Ectodermal cell (in vitro differentiated cells): ENCODE measurements around the gene TATDN2.
"Not testable (repeated sequence)": the region's sequence is repeated elsewhere in the genome, so short reads cannot be mapped to it uniquely, and the experiment has no call there.

Source experiments
- H3K27ac ChIP-seq: 2 replicates; pipeline ENCODE4 v1.7.0; 2013; ENCODE audit warnings: mild to moderate bottlenecking, low read depth, low read length; ENCODE audit not compliant: insufficient read depth, poor library complexity, severe bottlenecking
- H3K27me3 ChIP-seq: 2 replicates; pipeline ENCODE4 v1.7.0; 2013; ENCODE audit warnings: mild to moderate bottlenecking, low read length; ENCODE audit not compliant: insufficient read depth, control insufficient read depth, poor library complexity, severe bottlenecking
- H3K36me3 ChIP-seq: one replicate; pipeline ENCODE4 v1.7.0; 2013; ENCODE audit warnings: low read length; ENCODE audit not compliant: control insufficient read depth, insufficient read depth
- H3K4me1 ChIP-seq: one replicate; pipeline ENCODE4 v1.7.0; 2013; ENCODE audit warnings: low read length; ENCODE audit not compliant: control insufficient read depth, insufficient read depth
- H3K4me3 ChIP-seq: 2 replicates; pipeline ENCODE4 v1.7.0; 2013; ENCODE audit warnings: low read depth, low read length, control low read depth; ENCODE audit not compliant: insufficient read depth
- H3K9me3 ChIP-seq: 2 replicates; pipeline ENCODE4 v1.7.0; 2013; ENCODE audit warnings: mild to moderate bottlenecking, low read length, moderate library complexity; ENCODE audit not compliant: control insufficient read depth
- WGBS, 2 experiments: methylation state at CpG; one replicate each; pipeline ENCODE4 v1.1.7; 2013; ENCODE audit warnings: missing lambda C conversion rate in 2 of 2; 5-methylcytosine and 5-hydroxymethylcytosine counted together

The TATDN2 gene

GRCh38 chr3:10268930-10269329 lies 20.7 kb downstream of the TATDN2 start:
- Histone ChIP-seq H3K4me3 (no peak overlapping the region), H3K9me3 (no peaks in the 10 kb centered on the region), H3K27me3 (no peaks in the 10 kb centered on the region), H3K4me1 (no peaks in the 10 kb centered on the region), H3K27ac (no peak overlapping the region), H3K36me3 (peaks cover 3% of the 10 kb centered on the region)
- 96 to 97% methylated on average over 5 of the region's 5 CpGs for WGBS, 2 experiments

- H3K4me1 ChIP-seq, result no peaks in the 10 kb centered on the region
- H3K4me3 ChIP-seq, result no peak overlapping the region
- H3K36me3 ChIP-seq, result peaks cover 3% of the 10 kb centered on the region
- H3K27ac ChIP-seq, result no peak overlapping the region
- 89 to 96% methylated on average over 5 of the region's 5 CpGs for WGBS, 2 experiments
- no peaks in the 10 kb centered on the region for H3K9me3 ChIP-seq
- no peaks in the 10 kb centered on the region for H3K27me3 ChIP-seq
These were observed 21.2 kb downstream of the TATDN2 start for GRCh38 chr3:10269443-10269842.

- not testable (repeated sequence) for H3K4me3 ChIP-seq, H3K4me1 ChIP-seq, H3K27ac ChIP-seq, H3K36me3 ChIP-seq, H3K27me3 ChIP-seq, H3K9me3 ChIP-seq
- 89% methylated on average over 11 of the region's 11 CpGs for WGBS, 2 experiments
These were observed 24.2 kb downstream of the TATDN2 start for GRCh38 chr3:10272476-10272875.

- Histone ChIP-seq H3K27ac (no peak overlapping the region), H3K4me1 (no peaks in the 10 kb centered on the region), H3K27me3 (no peaks in the 10 kb centered on the region), H3K9me3 (no peaks in the 10 kb centered on the region), H3K36me3 (peaks cover 9% of the 10 kb centered on the region), H3K4me3 (no peak overlapping the region)
- WGBS, 2 experiments, result 92 to 95% methylated on average over 2 of the region's 2 CpGs
These were observed 24.7 kb downstream of the TATDN2 start for GRCh38 chr3:10272977-10273376.

GRCh38 chr3:10273702-10274305 lies 25.5 kb downstream of the TATDN2 start:
- H3K27ac ChIP-seq, result no peak overlapping the region
- H3K9me3 ChIP-seq, result no peaks in the 10 kb centered on the region
- 87 to 91% methylated on average over 1 of the region's 1 CpG for WGBS, 2 experiments
- H3K4me3 ChIP-seq, result no peak overlapping the region
- no peaks in the 10 kb centered on the region for H3K27me3 ChIP-seq
- H3K36me3 ChIP-seq, result peaks cover 13% of the 10 kb centered on the region
- H3K4me1 ChIP-seq, result no peaks in the 10 kb centered on the region

- WGBS, 2 experiments, result 76 to 88% methylated on average over 1 of the region's 1 CpG
- Histone ChIP-seq H3K4me1 (no peaks in the 10 kb centered on the region), H3K36me3 (peaks cover 14% of the 10 kb centered on the region), H3K9me3 (no peaks in the 10 kb centered on the region), H3K27me3 (no peaks in the 10 kb centered on the region), H3K27ac (no peak overlapping the region), H3K4me3 (no peak overlapping the region)
These were observed 26.3 kb downstream of the TATDN2 start for GRCh38 chr3:10274601-10275000.

- Histone ChIP-seq H3K27ac (no peak overlapping the region), H3K4me3 (no peak overlapping the region), H3K36me3 (peaks cover 14% of the 10 kb centered on the region), H3K27me3 (no peaks in the 10 kb centered on the region), H3K4me1 (no peaks in the 10 kb centered on the region), H3K9me3 (no peaks in the 10 kb centered on the region)
- WGBS, 2 experiments, result 91 to 94% methylated on average over 3 of the region's 3 CpGs
These were observed 28.9 kb downstream of the TATDN2 start for GRCh38 chr3:10277115-10277625.

GRCh38 chr3:10278501-10278900 lies 30.2 kb downstream of the TATDN2 start:
- H3K9me3 ChIP-seq, result no peaks in the 10 kb centered on the region
- WGBS, 2 experiments, result 92 to 100% methylated on average over 1 of the region's 1 CpG
- H3K27ac ChIP-seq, result no peak overlapping the region
- H3K36me3 ChIP-seq, result peaks cover 17% of the 10 kb centered on the region
- no peaks in the 10 kb centered on the region for H3K4me1 ChIP-seq
- H3K27me3 ChIP-seq, result no peaks in the 10 kb centered on the region
- H3K4me3 ChIP-seq, result no peak overlapping the region

GRCh38 chr3:10279384-10280176 lies 31.3 kb downstream of the TATDN2 start:
- H3K4me1 ChIP-seq, result no peaks in the 10 kb centered on the region
- no peak overlapping the region for H3K4me3 ChIP-seq
- peaks cover 17% of the 10 kb centered on the region for H3K36me3 ChIP-seq
- 93 to 94% methylated on average over 13 of the region's 13 CpGs for WGBS, 2 experiments
- no peaks in the 10 kb centered on the region for H3K9me3 ChIP-seq
- H3K27ac ChIP-seq, result no peak overlapping the region
- H3K27me3 ChIP-seq, result no peaks in the 10 kb centered on the region

- Histone ChIP-seq H3K4me1 (peaks cover 3% of the 10 kb centered on the region), H3K9me3 (no peaks in the 10 kb centered on the region), H3K36me3 (peaks cover 17% of the 10 kb centered on the region), H3K4me3 (no peak overlapping the region), H3K27ac (no peak overlapping the region), H3K27me3 (no peaks in the 10 kb centered on the region)
- 82 to 83% methylated on average over 5 of the region's 5 CpGs for whole genome bisulfite sequencing, 2 experiments
These were observed 31.9 kb downstream of the TATDN2 start for GRCh38 chr3:10280177-10280529.
